ENCODE measurements around the gene ITSN1. TPM values are rescaled to one million over a fixed set of nuclear protein-coding genes. Genes with fewer than 3 reads are reported as not detected.
"Not testable (repeated sequence)": the region's sequence is repeated elsewhere in the genome, so short reads cannot be mapped to it uniquely, and the experiment has no call there.

ITSN1 gene
- total RNA-seq, 1 experiment from 2014 or later = 42.6 TPM

- Mint-ChIP-seq H3K27me3 (ENCODE audit: insufficient read depth, unreplicated experiment) (no peaks in the 10 kb centered on the region), H3K27ac (ENCODE audit: low read depth, unreplicated experiment) (no peak overlapping the region), H3K4me1 (ENCODE audit: insufficient read depth, unreplicated experiment) (peaks cover 4% of the 10 kb centered on the region), H3K36me3 (ENCODE audit: insufficient read depth, unreplicated experiment) (peaks cover 6% of the 10 kb centered on the region), H3K9me3 (ENCODE audit: unreplicated experiment) (no peaks in the 10 kb centered on the region), H3K4me3 (ENCODE audit: unreplicated experiment) (no peak overlapping the region)
- intact Hi-C loops (cut with micrococcal nuclease) = no loop called here
- DNase-seq (ENCODE audit: unreplicated experiment) = no peak
- CTCF ChIA-PET = no interaction called here
- POLR2A ChIA-PET = no interaction called here
- TF ChIP-seq CTCF (IDR thresholded peaks at IDR 0.05; ENCODE audit: unreplicated experiment) = no peak
- no TSS peak for BruUV-seq (replicated peaks)
Measured at GRCh38 chr21:33674226-33674625, 31.9 kb downstream of the ITSN1 start.

- CTCF ChIA-PET = interaction anchor here (0.6 kb wide), 1 partner anchor 21 kb away, joined by 4 read pairs; no protein-coding TSS in a partner anchor
- H3K36me3 Mint-ChIP-seq (ENCODE audit: insufficient read depth, unreplicated experiment); POLR2A ChIA-PET; H3K4me3 Mint-ChIP-seq (ENCODE audit: unreplicated experiment); BruUV-seq (replicated peaks); DNase-seq (ENCODE audit: unreplicated experiment); intact Hi-C loops (cut with micrococcal nuclease); H3K9me3 Mint-ChIP-seq (ENCODE audit: unreplicated experiment); H3K27me3 Mint-ChIP-seq (ENCODE audit: insufficient read depth, unreplicated experiment); H3K4me1 Mint-ChIP-seq (ENCODE audit: insufficient read depth, unreplicated experiment); H3K27ac Mint-ChIP-seq (ENCODE audit: low read depth, unreplicated experiment): not testable (repeated sequence)
Measured at GRCh38 chr21:33676666-33677065, 34.4 kb downstream of the ITSN1 start.

- Mint-ChIP-seq H3K4me3 (ENCODE audit: unreplicated experiment) (no peak overlapping the region), H3K36me3 (ENCODE audit: insufficient read depth, unreplicated experiment) (peaks cover 6% of the 10 kb centered on the region), H3K27me3 (ENCODE audit: insufficient read depth, unreplicated experiment) (no peaks in the 10 kb centered on the region), H3K4me1 (ENCODE audit: insufficient read depth, unreplicated experiment) (peaks cover 6% of the 10 kb centered on the region), H3K27ac (ENCODE audit: low read depth, unreplicated experiment) (no peak overlapping the region), H3K9me3 (ENCODE audit: unreplicated experiment) (no peaks in the 10 kb centered on the region)
- BruUV-seq (replicated peaks) = no TSS peak
- POLR2A ChIA-PET = no interaction called here
- CTCF ChIA-PET = interaction anchor here (0.7 kb wide), 1 partner anchor 78 kb away, joined by 3 read pairs; no protein-coding TSS in a partner anchor
- TF ChIP-seq CTCF (IDR thresholded peaks at IDR 0.05; ENCODE audit: unreplicated experiment) = no peak
- DNase-seq (ENCODE audit: unreplicated experiment) = no peak
- intact Hi-C loops (cut with micrococcal nuclease) = no loop called here
Measured at GRCh38 chr21:33677450-33677849, 35.1 kb downstream of the ITSN1 start.

GRCh38 chr21:33680870-33681269 is 38.6 kb downstream of the ITSN1 start:
- H3K9me3 Mint-ChIP-seq (ENCODE audit: unreplicated experiment) = no peaks in the 10 kb centered on the region
- CTCF ChIA-PET = interaction anchor here (0.6 kb wide), 1 partner anchor 36 kb away, joined by 3 read pairs; no protein-coding TSS in a partner anchor
- no peak for DNase-seq (ENCODE audit: unreplicated experiment)
- no peaks in the 10 kb centered on the region for H3K36me3 Mint-ChIP-seq (ENCODE audit: insufficient read depth, unreplicated experiment)
- BruUV-seq (replicated peaks) = no TSS peak
- H3K4me3 Mint-ChIP-seq (ENCODE audit: unreplicated experiment) = no peak overlapping the region
- no peak for TF ChIP-seq CTCF (IDR thresholded peaks at IDR 0.05; ENCODE audit: unreplicated experiment)
- H3K4me1 Mint-ChIP-seq (ENCODE audit: insufficient read depth, unreplicated experiment) = peaks cover 29% of the 10 kb centered on the region
- no peaks in the 10 kb centered on the region for H3K27me3 Mint-ChIP-seq (ENCODE audit: insufficient read depth, unreplicated experiment)
- H3K27ac Mint-ChIP-seq (ENCODE audit: low read depth, unreplicated experiment) = no peak overlapping the region
- intact Hi-C loops (cut with micrococcal nuclease) = no loop called here
- POLR2A ChIA-PET = interaction anchor here (0.6 to 1.3 kb wide), 2 partner anchors 75 to 78 kb away, joined by 3 read pairs; no protein-coding TSS in a partner anchor

Measured in MCF 10A (cell line).